NB4 (cell line): Measurements from ENCODE around the gene CPVL.

Source experiments
- DNase-seq: peaks from one replicate; pipeline ENCODE4 v3.0.0; 2010; ENCODE audit warnings: low read depth
- H3K4me3 ChIP-seq: one replicate; pipeline ENCODE4 v1.5.1; 2011; ENCODE audit warnings: mild to moderate bottlenecking, low read depth, low read length, moderate library complexity
- CTCF ChIP-seq: IDR thresholded peaks from one replicate; pipeline ENCODE4 v1.5.1; 2012; ENCODE audit warnings: low read depth, low read length
- MAX ChIP-seq: IDR thresholded peaks from 2 replicates; pipeline ENCODE4 v1.6.1; 2011; ENCODE audit warnings: low read depth, low read length
- MYC ChIP-seq: IDR thresholded peaks from 2 replicates; pipeline ENCODE4 v1.6.1; 2011; ENCODE audit warnings: low read depth, low read length
- POLR2A ChIP-seq: IDR thresholded peaks from 2 replicates; pipeline ENCODE4 v1.6.1; 2011; ENCODE audit warnings: mild to moderate bottlenecking; ENCODE audit not compliant: insufficient read length; ENCODE audit errors: extremely low read depth

Gene CPVL

GRCh38 chr7:29131678-29132077 is 14.7 kb downstream of the CPVL start:
- no peak overlapping the region for H3K4me3 ChIP-seq
- TF ChIP-seq MYC, result no peak
- DNase-seq, result no peak

GRCh38 chr7:29130096-29130495 is 16.2 kb downstream of the CPVL start:
- TF ChIP-seq MYC (no peak), CTCF (no peak), MAX (no peak), POLR2A (no peak)
- no peak for DNase-seq
- H3K4me3 ChIP-seq, result no peak overlapping the region

- DNase-seq, result no peak
- TF ChIP-seq POLR2A (no peak), MAX (no peak), MYC (no peak), CTCF (no peak)
- no peak overlapping the region for H3K4me3 ChIP-seq
These were observed 18.8 kb downstream of the CPVL start for GRCh38 chr7:29127527-29127926.

- no peak for TF ChIP-seq CTCF
- no peak for TF ChIP-seq MAX
- no peak for TF ChIP-seq MYC
- no peak for TF ChIP-seq POLR2A
- no peak for DNase-seq
- no peak overlapping the region for H3K4me3 ChIP-seq
These were observed 19.5 kb downstream of the CPVL start for GRCh38 chr7:29126804-29127203.

- DNase-seq, result no peak
- no peak overlapping the region for H3K4me3 ChIP-seq
- no peak for TF ChIP-seq MYC
- TF ChIP-seq POLR2A, result no peak
- TF ChIP-seq MAX, result no peak
- no peak for TF ChIP-seq CTCF
These were observed 22.6 kb downstream of the CPVL start for GRCh38 chr7:29123626-29124190.

GRCh38 chr7:29122759-29123158 is 23.6 kb downstream of the CPVL start:
- DNase-seq, result no peak
- H3K4me3 ChIP-seq, result no peak overlapping the region
- TF ChIP-seq MYC, result no peak
- TF ChIP-seq CTCF, result no peak
- TF ChIP-seq MAX, result no peak
- no peak for TF ChIP-seq POLR2A
